ENCODE data around the gene ZMIZ1.

Gene ZMIZ1

DNA sequence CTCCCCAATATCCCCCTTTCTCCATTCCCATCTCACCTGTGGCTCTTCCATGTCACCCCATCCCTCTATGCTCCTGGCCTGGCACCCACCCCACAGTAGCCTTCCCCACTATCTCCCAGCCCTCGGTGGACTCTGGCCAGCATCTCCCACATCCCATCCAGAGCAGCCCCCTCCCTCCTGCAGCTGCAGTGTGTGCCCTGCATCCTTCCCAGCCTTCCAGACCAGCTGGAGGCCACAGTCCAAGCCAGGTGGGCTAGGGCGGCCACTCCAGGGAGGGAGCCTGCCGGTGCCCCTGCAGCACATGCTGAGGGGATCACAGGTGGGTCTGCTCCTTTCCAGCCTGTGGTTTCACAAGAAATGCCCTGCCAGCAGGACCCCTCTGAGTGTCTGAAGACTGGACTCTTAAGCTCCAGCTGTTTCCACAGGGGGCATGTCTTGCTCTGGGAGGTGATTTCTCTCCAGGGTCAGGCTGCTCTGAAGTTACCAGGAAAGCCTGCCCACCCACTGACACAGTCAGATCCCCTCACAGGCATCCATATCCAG lies 187.6 kb downstream of the ZMIZ1 start:
- H3K27ac ChIP-seq = no peak overlapping the region
- TF ChIP-seq ZFX (IDR thresholded peaks at IDR 0.05) = no peak
- TF ChIP-seq, protein P1, sequence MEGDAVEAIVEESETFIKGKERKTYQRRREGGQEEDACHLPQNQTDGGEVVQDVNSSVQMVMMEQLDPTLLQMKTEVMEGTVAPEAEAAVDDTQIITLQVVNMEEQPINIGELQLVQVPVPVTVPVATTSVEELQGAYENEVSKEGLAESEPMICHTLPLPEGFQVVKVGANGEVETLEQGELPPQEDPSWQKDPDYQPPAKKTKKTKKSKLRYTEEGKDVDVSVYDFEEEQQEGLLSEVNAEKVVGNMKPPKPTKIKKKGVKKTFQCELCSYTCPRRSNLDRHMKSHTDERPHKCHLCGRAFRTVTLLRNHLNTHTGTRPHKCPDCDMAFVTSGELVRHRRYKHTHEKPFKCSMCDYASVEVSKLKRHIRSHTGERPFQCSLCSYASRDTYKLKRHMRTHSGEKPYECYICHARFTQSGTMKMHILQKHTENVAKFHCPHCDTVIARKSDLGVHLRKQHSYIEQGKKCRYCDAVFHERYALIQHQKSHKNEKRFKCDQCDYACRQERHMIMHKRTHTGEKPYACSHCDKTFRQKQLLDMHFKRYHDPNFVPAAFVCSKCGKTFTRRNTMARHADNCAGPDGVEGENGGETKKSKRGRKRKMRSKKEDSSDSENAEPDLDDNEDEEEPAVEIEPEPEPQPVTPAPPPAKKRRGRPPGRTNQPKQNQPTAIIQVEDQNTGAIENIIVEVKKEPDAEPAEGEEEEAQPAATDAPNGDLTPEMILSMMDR (conservative IDR thresholded peaks at IDR 0.05) = no peak

DNA sequence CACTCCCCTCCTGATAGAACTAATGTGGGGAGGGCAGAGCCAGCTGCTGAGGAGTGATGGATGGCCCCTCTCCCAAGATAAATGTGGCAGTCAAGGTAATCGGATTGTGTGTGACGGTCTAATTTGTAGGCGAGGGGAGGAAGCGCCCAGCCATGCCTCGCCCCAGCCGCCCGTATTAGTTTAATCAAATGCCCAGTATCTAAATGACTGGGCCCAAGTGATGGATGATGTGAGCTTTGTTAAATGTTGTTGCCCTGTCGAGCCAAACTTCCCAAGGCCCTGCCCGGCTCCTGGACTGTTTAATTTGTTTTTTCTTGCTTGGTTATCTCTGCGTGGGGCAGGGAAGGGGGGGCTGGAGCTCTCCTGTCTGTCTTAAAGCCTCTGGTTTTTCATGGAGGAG lies 190.1 kb downstream of the ZMIZ1 start:
- no peak overlapping the region for H3K27ac ChIP-seq
- no peak for TF ChIP-seq ZFX (IDR thresholded peaks at IDR 0.05)
- TF ChIP-seq, protein P1 (conservative IDR thresholded peaks at IDR 0.05) = no peak

DNA sequence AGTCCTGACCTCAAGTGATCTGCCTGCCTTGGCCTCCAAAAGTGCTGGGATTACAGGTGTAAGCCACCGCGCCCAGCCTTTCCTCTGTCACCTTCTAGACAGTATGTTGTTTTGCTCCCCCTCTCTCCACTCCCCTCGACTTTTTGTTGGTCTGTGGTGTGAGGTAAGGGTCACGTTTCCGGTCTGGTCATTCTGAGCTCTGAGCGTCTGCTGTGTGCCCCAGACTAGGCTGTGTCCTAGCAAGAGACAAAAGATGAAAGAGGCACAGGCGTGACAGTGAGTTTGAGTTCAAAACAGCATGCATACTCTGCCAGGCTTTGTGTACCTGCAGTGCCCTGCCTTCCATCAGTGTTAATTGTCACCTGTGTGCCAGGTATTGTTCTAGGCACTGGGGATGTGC lies 191.1 kb downstream of the ZMIZ1 start:
- TF ChIP-seq, protein P1 (conservative IDR thresholded peaks at IDR 0.05) = no peak
- no peak for TF ChIP-seq ZFX (IDR thresholded peaks at IDR 0.05)
- no peak overlapping the region for H3K27ac ChIP-seq

DNA sequence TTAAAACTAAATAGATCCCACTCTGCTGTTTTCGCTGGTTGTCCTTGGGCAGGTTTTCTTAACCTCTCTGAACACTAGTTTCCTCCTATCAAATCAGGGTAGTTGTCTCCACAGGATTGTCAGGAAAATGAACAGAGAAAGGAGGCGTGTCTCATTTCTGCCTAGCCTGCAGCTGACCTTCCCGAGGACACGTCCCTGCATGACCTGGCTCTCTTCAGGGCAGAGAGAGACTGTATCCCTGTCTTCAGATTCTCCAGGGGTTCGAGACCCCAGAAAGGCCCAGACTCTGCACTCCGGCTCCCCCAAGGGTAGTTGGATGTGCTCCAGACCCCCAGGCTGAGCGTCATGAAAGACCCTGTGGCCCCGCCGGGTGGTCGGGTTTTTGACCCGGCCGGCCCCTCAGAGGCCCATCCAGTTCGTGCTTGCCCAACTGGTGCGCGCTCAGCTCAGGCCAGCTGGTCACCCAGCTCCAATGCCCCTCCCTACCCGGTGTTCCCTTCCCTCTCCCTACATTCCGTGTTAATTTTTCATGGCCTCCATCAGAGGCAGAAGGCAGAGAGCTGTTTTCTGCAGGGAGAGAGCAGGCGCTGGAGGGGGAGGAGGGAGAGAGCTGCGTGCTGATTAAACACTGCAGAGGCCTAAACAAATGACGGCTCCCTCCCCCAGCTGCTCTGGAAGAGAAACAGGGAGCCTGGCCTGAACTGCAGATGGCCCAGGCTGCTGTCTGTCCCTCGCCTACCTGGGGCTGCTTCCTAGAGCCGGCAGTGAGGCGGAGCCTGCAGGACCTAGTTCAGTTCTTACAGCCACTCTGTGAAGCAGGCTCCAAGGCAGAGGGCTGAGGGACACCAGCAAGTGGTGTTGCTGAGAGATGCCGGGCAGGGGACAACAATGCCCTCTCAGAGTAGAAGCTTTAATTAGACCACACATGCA lies 192.3 kb downstream of the ZMIZ1 start:
- TF ChIP-seq, protein P1 (conservative IDR thresholded peaks at IDR 0.05) = no peak
- no peak for TF ChIP-seq ZFX (IDR thresholded peaks at IDR 0.05)
- H3K27ac ChIP-seq = no peak overlapping the region

DNA sequence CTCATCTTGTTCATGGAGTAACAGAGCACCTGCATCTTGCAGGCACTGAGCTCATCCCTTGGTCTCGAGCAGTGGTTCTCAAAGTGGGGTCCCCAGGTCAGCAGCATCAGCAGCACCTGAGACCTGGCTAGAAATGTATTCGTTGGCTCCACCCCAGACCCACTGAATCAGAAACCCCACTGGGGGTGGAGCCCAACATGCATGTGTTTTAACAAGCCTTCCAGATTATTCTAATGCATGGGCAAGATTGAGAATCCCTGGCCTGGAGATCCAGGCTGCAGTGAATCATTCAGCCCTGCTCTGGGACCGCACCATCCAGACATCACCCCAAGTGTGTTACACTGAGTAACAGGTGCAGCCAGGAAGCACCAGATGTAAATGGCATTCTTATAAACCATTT lies 193.4 kb downstream of the ZMIZ1 start:
- no peak overlapping the region for H3K27ac ChIP-seq
- no peak for TF ChIP-seq ZFX (IDR thresholded peaks at IDR 0.05)
- TF ChIP-seq, protein P1 (conservative IDR thresholded peaks at IDR 0.05) = no peak

DNA sequence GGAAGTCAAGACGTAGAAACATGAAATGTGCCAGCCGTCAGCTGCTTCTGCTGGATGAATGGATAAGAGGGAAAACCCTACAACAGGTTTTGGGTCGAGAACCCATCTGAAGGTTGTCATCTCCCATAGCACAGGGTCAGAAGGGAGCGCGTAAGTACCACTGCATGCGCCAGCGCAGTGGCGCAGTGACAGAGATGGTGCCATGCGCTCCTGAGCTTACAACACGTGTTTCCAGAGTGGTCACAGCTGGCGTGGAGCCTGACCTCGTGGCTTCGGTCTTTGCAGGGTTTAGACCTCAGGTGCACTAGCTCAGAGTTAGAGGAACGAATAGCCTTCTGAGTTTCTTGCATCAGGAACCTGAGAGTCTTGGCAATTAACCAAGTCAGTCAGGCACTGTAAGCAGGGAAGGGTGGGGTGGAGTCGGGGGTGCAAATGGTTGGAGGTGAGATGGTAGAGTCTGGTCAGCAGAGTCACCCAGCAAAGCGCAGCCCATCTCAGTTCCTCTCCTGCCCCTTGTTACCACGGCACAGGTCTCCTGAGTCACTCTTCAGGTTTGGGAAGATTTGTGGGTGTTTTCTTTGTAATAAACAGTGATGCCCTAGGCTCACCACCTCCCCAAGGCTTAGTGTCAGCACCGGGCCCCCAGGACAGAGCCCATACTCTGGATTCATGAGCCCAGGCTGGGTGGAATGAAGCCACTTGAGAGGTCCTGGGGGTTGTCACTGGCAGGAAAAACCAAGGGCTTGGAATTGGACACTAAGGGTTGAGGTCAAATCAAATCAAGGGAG lies 194.4 kb downstream of the ZMIZ1 start:
- peak overlapping the region; percentile 72 for H3K27ac ChIP-seq
- TF ChIP-seq, protein P1 (conservative IDR thresholded peaks at IDR 0.05) = no peak
- TF ChIP-seq ZFX (IDR thresholded peaks at IDR 0.05) = no peak
